Measurements from ENCODE around the gene NCOR2. TPM values are rescaled to one million over a fixed set of nuclear protein-coding genes. Genes with fewer than 3 reads are reported as not detected.

The NCOR2 gene
- total RNA-seq, 3 donors from 2014 or later: 159 to 269 (median 161) TPM

GRCh38 chr12:124571556-124571955 lies 4.1 kb upstream of the NCOR2 start:
- Histone ChIP-seq H3K36me3 (ENCODE audit: low read depth) (no peaks in the 10 kb centered on the region), H3K9me3 (no peaks in the 10 kb centered on the region), H3K4me1 (ENCODE audit: low read depth) (peaks cover 5% of the 10 kb centered on the region), H3K4me3 (no peak overlapping the region)
- ATAC-seq: no peak
- no peak for DNase-seq
- TF ChIP-seq CTCF (IDR thresholded peaks at IDR 0.05): no peak
- intact Hi-C loops (cut with DNase I, micrococcal nuclease): no loop called here

GRCh38 chr12:124570810-124571209 lies 3.4 kb upstream of the NCOR2 start:
- no peak for DNase-seq
- Histone ChIP-seq H3K4me3 (no peak overlapping the region), H3K4me1 (ENCODE audit: low read depth) (peaks cover 6% of the 10 kb centered on the region), H3K9me3 (no peaks in the 10 kb centered on the region), H3K36me3 (ENCODE audit: low read depth) (no peaks in the 10 kb centered on the region)
- no peak for ATAC-seq
- intact Hi-C loops (cut with DNase I, micrococcal nuclease): no loop called here
- no peak for TF ChIP-seq CTCF (IDR thresholded peaks at IDR 0.05)

GRCh38 chr12:124569375-124570148 lies 2.1 kb upstream of the NCOR2 start:
- H3K9me3 ChIP-seq: no peaks in the 10 kb centered on the region
- ATAC-seq (no peak), DNase-seq (no peak)
- no peak overlapping the region for H3K4me3 ChIP-seq
- peaks cover 18% of the 10 kb centered on the region for H3K4me1 ChIP-seq (ENCODE audit: low read depth)
- no peak for TF ChIP-seq CTCF (IDR thresholded peaks at IDR 0.05)
- H3K36me3 ChIP-seq (ENCODE audit: low read depth): no peaks in the 10 kb centered on the region
- intact Hi-C loops (cut with DNase I, micrococcal nuclease): loop anchor here (10.0 kb wide), 2 partner anchors 195 to 205 kb away; no protein-coding TSS in a partner anchor

GRCh38 chr12:124568431-124569374 lies 1.3 kb upstream of the NCOR2 start:
- H3K4me3 ChIP-seq: no peak overlapping the region
- H3K4me1 ChIP-seq (ENCODE audit: low read depth): peaks cover 20% of the 10 kb centered on the region
- H3K9me3 ChIP-seq: no peaks in the 10 kb centered on the region
- ATAC-seq: peak; percentile 41
- intact Hi-C loops (cut with DNase I, micrococcal nuclease): loop anchor here (10.0 kb wide), 2 partner anchors 196 to 206 kb away; no protein-coding TSS in a partner anchor
- TF ChIP-seq CTCF (IDR thresholded peaks at IDR 0.05): no peak
- no peaks in the 10 kb centered on the region for H3K36me3 ChIP-seq (ENCODE audit: low read depth)
- DNase-seq: peak; percentile 64 to 79 (median 65)

- Histone ChIP-seq H3K4me1 (ENCODE audit: low read depth) (peaks cover 23% of the 10 kb centered on the region), H3K4me3 (no peak overlapping the region), H3K36me3 (ENCODE audit: low read depth) (no peaks in the 10 kb centered on the region), H3K9me3 (no peaks in the 10 kb centered on the region)
- DNase-seq (peak; percentile 92 to 95 (median 94)), ATAC-seq (peak; percentile 89)
- no peak for TF ChIP-seq CTCF (IDR thresholded peaks at IDR 0.05)
- intact Hi-C loops (cut with DNase I, micrococcal nuclease): loop anchor here (10.0 kb wide), 2 partner anchors 197 to 207 kb away; no protein-coding TSS in a partner anchor
Measured at GRCh38 chr12:124567673-124568373, 411 bp upstream of the NCOR2 start.

All from mucosa of descending colon (tissue), 3 donors.